Endodermal cell (in vitro differentiated cells): ENCODE measurements around the gene RAB15. TPM values are rescaled to one million over a fixed set of nuclear protein-coding genes. Genes with fewer than 3 reads are reported as not detected.

ENCODE experiments used
- DNase-seq: peaks from one replicate; pipeline ENCODE4 v3.0.0-alpha.2; 2017
- H3K27ac ChIP-seq: 2 replicates; pipeline ENCODE4 v1.5.1; 2013; ENCODE audit warnings: mild to moderate bottlenecking, low read depth, low read length, moderate library complexity
- H3K27me3 ChIP-seq: 2 replicates; pipeline ENCODE4 v1.6.1; 2013; ENCODE audit warnings: mild to moderate bottlenecking, low read length, moderate library complexity; ENCODE audit not compliant: insufficient read depth, control insufficient read depth, poor library complexity, severe bottlenecking
- H3K36me3 ChIP-seq: 2 replicates; pipeline ENCODE4 v1.7.0; 2013; ENCODE audit warnings: mild to moderate bottlenecking, low read length, moderate library complexity; ENCODE audit not compliant: control insufficient read depth, insufficient read depth
- H3K4me1 ChIP-seq: one replicate; pipeline ENCODE4 v1.7.0; 2013; ENCODE audit warnings: low read length; ENCODE audit not compliant: control insufficient read depth, insufficient read depth
- H3K4me3 ChIP-seq: 2 replicates; pipeline ENCODE4 v1.5.1; 2013; ENCODE audit warnings: mild to moderate bottlenecking, low read length, moderate library complexity
- H3K9ac ChIP-seq: 2 replicates; pipeline ENCODE4 v1.6.1; 2013; ENCODE audit warnings: mild to moderate bottlenecking, low read length, moderate library complexity; ENCODE audit not compliant: poor library complexity, severe bottlenecking; ENCODE audit errors: extremely low read depth
- H3K9me3 ChIP-seq: 2 replicates; pipeline ENCODE4 v1.6.1; 2013; ENCODE audit warnings: mild to moderate bottlenecking, low read length, moderate library complexity; ENCODE audit not compliant: control insufficient read depth
- H3K27ac Mint-ChIP-seq: 2 replicates; pipeline ENCODE4 v1.8.0; 2020; ENCODE audit warnings: mixed read lengths
- H3K27me3 Mint-ChIP-seq: 2 replicates; pipeline ENCODE4 v1.8.0; 2021; ENCODE audit warnings: mild to moderate bottlenecking, mixed read lengths; ENCODE audit not compliant: insufficient read depth
- H3K36me3 Mint-ChIP-seq: 2 replicates; pipeline ENCODE4 v1.8.0; 2020; ENCODE audit warnings: low read depth, mixed read lengths
- H3K4me1 Mint-ChIP-seq: 2 replicates; pipeline ENCODE4 v1.8.0; 2020; ENCODE audit warnings: mixed read lengths
- H3K4me3 Mint-ChIP-seq: 2 replicates; pipeline ENCODE4 v1.8.0; 2020; ENCODE audit warnings: mild to moderate bottlenecking, moderate library complexity, mixed read lengths
- H3K9me3 Mint-ChIP-seq: 2 replicates; pipeline ENCODE4 v1.8.0; 2020; ENCODE audit warnings: mild to moderate bottlenecking, mixed read lengths
- CTCF ChIP-seq: fragments of 200-600 bp; sonication (generic); conservative IDR thresholded peaks from 2 replicates; pipeline ENCODE4 v1.5.0; 2021; ENCODE audit warnings: antibody characterized with exemption, mild to moderate bottlenecking
- WGBS, 2 experiments: methylation state at CpG; one replicate each; pipeline versions ENCODE4 v1.1.5 to v1.1.7; 2013; ENCODE audit warnings: missing lambda C conversion rate in 2 of 2, mixed read lengths in 1 of 2; ENCODE audit not compliant: insufficient coverage in 1 of 2, insufficient read length in 1 of 2; 5-methylcytosine and 5-hydroxymethylcytosine counted together
- total RNA-seq, 2 donors: library from RNA; stranded (reverse); fragmentation: NEBNext Ultra II Directional in 1 of 2; extraction: Animal tissue kit (Norgen Biotek cat#: 25700) in 1 of 2; gene quantifications; 2 replicates in 1 of 2; 3 replicates in 1 of 2; pipeline ENCODE4 v1.2.1, GENCODE V29; 2021

Gene RAB15
- total RNA-seq, 2 donors from 2014 or later: 48.7 to 77.2 TPM

- 90% methylated on average over 8 of the region's 8 CpGs for WGBS, 2 experiments
- TF ChIP-seq CTCF: no peak
- no peak for DNase-seq
- no peak overlapping the region for H3K4me3 ChIP-seq
- H3K36me3 ChIP-seq: peaks cover 21% of the 10 kb centered on the region
- Mint-ChIP-seq H3K4me3 (no peak overlapping the region), H3K9me3 (peaks cover 18% of the 10 kb centered on the region), H3K4me1 (peaks cover 33% of the 10 kb centered on the region), H3K36me3 (peaks cover 36% of the 10 kb centered on the region), H3K27ac (peak overlapping the region; percentile 17), H3K27me3 (no peaks in the 10 kb centered on the region)
- no peaks in the 10 kb centered on the region for H3K9me3 ChIP-seq
- H3K4me1 ChIP-seq: peaks cover 4% of the 10 kb centered on the region
- no peaks in the 10 kb centered on the region for H3K27me3 ChIP-seq
- no peak overlapping the region for H3K27ac ChIP-seq
- H3K9ac ChIP-seq: no peak overlapping the region
These were observed 15.3 kb downstream of the RAB15 start for GRCh38 chr14:64956697-64957406.

- peak; percentile 75 for DNase-seq
- peaks cover 25% of the 10 kb centered on the region for H3K4me1 Mint-ChIP-seq
- H3K27me3 Mint-ChIP-seq: no peaks in the 10 kb centered on the region
These were observed 16.8 kb downstream of the RAB15 start for GRCh38 chr14:64955297-64955696.

GRCh38 chr14:64954491-64955240, 17.5 kb downstream of the RAB15 start:
- Mint-ChIP-seq H3K9me3 (peaks cover 18% of the 10 kb centered on the region), H3K27me3 (no peaks in the 10 kb centered on the region), H3K4me1 (peaks cover 25% of the 10 kb centered on the region), H3K27ac (no peak overlapping the region), H3K4me3 (no peak overlapping the region), H3K36me3 (peaks cover 54% of the 10 kb centered on the region)
- no peaks in the 10 kb centered on the region for H3K4me1 ChIP-seq
- H3K4me3 ChIP-seq: no peak overlapping the region
- no peak overlapping the region for H3K27ac ChIP-seq
- no peak for DNase-seq
- H3K36me3 ChIP-seq: peaks cover 43% of the 10 kb centered on the region
- H3K27me3 ChIP-seq: no peaks in the 10 kb centered on the region
- H3K9ac ChIP-seq: no peak overlapping the region
- TF ChIP-seq CTCF: no peak
- 90 to 100% methylated on average over 7 to 9 of the region's 9 CpGs for WGBS, 2 experiments
- H3K9me3 ChIP-seq: no peaks in the 10 kb centered on the region

More at GRCh38 chr14:64955297-64955696, 16.8 kb downstream of the RAB15 start:
- Histone ChIP-seq H3K27me3 (no peaks in the 10 kb centered on the region), H3K27ac (no peak overlapping the region), H3K9ac (no peak overlapping the region), H3K36me3 (peaks cover 36% of the 10 kb centered on the region), H3K4me1 (no peaks in the 10 kb centered on the region), H3K9me3 (no peaks in the 10 kb centered on the region), H3K4me3 (no peak overlapping the region)
- H3K27ac Mint-ChIP-seq: peak overlapping the region; percentile 52
- 70 to 79% methylated on average over 4 to 6 of the region's 6 CpGs for WGBS, 2 experiments
- H3K9me3 Mint-ChIP-seq: peaks cover 18% of the 10 kb centered on the region
- peaks cover 48% of the 10 kb centered on the region for H3K36me3 Mint-ChIP-seq
- no peak overlapping the region for H3K4me3 Mint-ChIP-seq
- TF ChIP-seq CTCF: no peak
